ENCODE data around the gene PSMA6. TPM values are rescaled to one million over a fixed set of nuclear protein-coding genes. Genes with fewer than 3 reads are reported as not detected.
A peak's percentile ranks its signal among the peaks of the same experiment; 100 is the strongest.

PSMA6 gene
- total and polyA plus RNA-seq, 2 of the 13 experiments (the other 11 are each of a cell fraction or from before 2014, with no cell fraction given) = 525 to 1,109 TPM

DNA sequence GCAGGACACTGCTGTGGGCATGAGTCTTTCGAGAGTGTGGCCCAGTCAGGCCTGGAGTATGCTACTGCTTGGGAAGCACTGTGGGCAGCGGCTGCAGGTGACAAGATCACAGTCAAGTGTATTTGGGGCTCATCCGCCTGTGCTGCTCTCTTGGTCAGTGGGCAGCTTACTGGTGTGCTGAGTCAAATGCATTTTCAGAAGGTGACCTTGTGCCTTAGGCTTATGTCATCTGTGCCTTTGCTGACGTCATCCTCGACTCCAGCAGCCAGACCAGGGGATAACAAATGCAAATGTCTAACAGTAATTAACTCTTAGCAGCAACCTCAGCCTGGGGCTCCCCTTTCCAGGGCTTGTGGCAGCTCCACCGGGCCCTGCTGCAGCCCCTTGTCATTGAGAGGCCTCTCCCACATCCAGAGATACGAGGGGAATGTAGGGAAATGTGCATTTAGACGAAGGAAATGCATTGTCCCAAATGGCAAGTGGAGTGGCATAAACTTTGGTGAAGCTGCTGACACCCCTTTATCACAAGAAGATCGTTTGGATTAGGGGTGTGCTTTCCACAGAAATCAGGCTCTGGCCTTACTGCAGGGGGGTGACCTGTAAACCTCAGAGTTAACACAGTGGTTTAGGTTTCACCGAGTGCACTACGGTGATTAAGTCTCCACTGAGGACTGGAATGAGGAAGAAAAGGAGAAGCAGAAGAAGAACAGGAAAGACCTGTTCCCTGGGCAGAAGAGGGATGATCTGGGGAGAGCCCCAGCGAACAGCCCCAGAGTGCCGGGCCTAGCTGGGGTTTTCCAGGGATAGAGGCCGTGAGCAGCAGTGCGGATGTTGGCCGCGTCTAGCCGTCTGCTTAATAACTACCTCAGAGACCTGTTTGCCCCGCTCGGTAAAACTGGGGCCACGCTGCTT is 39.7 kb downstream of the PSMA6 start (continued):
- TF ChIP-seq ZHX2 (IDR thresholded peaks at IDR 0.05; ENCODE audit: low read depth) (peak; percentile 83), ZHX2 (CRISPR knock-in tag; IDR thresholded peaks at IDR 0.05; ENCODE audit: borderline replicate concordance) (no peak), ZNF496 (CRISPR knock-in tag; IDR thresholded peaks at IDR 0.05; ENCODE audit: insufficient replicate concordance) (no peak), U2AF1 (optimal IDR thresholded peaks at IDR 0.05; ENCODE audit: low read depth, low read length) (no peak), MEF2D (CRISPR knock-in tag; IDR thresholded peaks at IDR 0.05) (peak; percentile 83; the same call in 1 of the 2 replicates), MTA1 (CRISPR knock-in tag; IDR thresholded peaks at IDR 0.05; ENCODE audit: borderline replicate concordance) (peak; percentile 14; the same call in 1 of the 2 replicates), ATF7-NPFF (CRISPR knock-in tag; IDR thresholded peaks at IDR 0.05; ENCODE audit: low read depth) (peak; percentile 25; the same call in 1 of the 2 replicates), SP2 (CRISPR knock-in tag; IDR thresholded peaks at IDR 0.05) (no peak), ZNF292 (CRISPR knock-in tag; IDR thresholded peaks at IDR 0.05; ENCODE audit: borderline replicate concordance, low read depth) (peak; percentile 21; the same call in 1 of the 2 replicates), XBP1 (CRISPR knock-in tag; IDR thresholded peaks at IDR 0.05) (0 out of 2 replicates have a peak, but pooled peaks have one; percentile 21), KDM6A (CRISPR knock-in tag; IDR thresholded peaks at IDR 0.05; ENCODE audit: low read depth) (peak; percentile 9; the same call in 1 of the 2 replicates), SAFB2 (CRISPR knock-in tag; IDR thresholded peaks at IDR 0.05; ENCODE audit: borderline replicate concordance, low read depth) (peak; percentile 55; the same call in 1 of the 2 replicates), KAT8 (CRISPR knock-in tag; IDR thresholded peaks at IDR 0.05) (peak; percentile 42; the same call in 1 of the 2 replicates), ZKSCAN8 (CRISPR knock-in tag; IDR thresholded peaks at IDR 0.05; ENCODE audit: borderline replicate concordance) (no peak)
- TF ChIP-seq, protein P1, sequence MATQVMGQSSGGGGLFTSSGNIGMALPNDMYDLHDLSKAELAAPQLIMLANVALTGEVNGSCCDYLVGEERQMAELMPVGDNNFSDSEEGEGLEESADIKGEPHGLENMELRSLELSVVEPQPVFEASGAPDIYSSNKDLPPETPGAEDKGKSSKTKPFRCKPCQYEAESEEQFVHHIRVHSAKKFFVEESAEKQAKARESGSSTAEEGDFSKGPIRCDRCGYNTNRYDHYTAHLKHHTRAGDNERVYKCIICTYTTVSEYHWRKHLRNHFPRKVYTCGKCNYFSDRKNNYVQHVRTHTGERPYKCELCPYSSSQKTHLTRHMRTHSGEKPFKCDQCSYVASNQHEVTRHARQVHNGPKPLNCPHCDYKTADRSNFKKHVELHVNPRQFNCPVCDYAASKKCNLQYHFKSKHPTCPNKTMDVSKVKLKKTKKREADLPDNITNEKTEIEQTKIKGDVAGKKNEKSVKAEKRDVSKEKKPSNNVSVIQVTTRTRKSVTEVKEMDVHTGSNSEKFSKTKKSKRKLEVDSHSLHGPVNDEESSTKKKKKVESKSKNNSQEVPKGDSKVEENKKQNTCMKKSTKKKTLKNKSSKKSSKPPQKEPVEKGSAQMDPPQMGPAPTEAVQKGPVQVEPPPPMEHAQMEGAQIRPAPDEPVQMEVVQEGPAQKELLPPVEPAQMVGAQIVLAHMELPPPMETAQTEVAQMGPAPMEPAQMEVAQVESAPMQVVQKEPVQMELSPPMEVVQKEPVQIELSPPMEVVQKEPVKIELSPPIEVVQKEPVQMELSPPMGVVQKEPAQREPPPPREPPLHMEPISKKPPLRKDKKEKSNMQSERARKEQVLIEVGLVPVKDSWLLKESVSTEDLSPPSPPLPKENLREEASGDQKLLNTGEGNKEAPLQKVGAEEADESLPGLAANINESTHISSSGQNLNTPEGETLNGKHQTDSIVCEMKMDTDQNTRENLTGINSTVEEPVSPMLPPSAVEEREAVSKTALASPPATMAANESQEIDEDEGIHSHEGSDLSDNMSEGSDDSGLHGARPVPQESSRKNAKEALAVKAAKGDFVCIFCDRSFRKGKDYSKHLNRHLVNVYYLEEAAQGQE (IDR thresholded peaks at IDR 0.05; ENCODE audit: borderline replicate concordance in 1 of 2, low read depth in 1 of 2, low read length in 2 of 2) = 0 out of 4 replicates have a peak, but pooled peaks of 1 of the 2 experiments have one; percentile 10
- TF ChIP-seq, protein P2, sequence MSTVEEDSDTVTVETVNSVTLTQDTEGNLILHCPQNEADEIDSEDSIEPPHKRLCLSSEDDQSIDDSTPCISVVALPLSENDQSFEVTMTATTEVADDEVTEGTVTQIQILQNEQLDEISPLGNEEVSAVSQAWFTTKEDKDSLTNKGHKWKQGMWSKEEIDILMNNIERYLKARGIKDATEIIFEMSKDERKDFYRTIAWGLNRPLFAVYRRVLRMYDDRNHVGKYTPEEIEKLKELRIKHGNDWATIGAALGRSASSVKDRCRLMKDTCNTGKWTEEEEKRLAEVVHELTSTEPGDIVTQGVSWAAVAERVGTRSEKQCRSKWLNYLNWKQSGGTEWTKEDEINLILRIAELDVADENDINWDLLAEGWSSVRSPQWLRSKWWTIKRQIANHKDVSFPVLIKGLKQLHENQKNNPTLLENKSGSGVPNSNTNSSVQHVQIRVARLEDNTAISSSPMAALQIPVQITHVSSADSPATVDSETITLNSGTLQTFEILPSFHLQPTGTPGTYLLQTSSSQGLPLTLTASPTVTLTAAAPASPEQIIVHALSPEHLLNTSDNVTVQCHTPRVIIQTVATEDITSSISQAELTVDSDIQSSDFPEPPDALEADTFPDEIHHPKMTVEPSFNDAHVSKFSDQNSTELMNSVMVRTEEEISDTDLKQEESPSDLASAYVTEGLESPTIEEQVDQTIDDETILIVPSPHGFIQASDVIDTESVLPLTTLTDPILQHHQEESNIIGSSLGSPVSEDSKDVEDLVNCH (CRISPR knock-in tag; IDR thresholded peaks at IDR 0.05) = no peak
